ENCODE results near the gene ALB.
A peak's percentile ranks its signal among the peaks of the same experiment; 100 is the strongest.

ALB gene

GRCh38 chr4:73409012-73409862, 5.2 kb downstream of the ALB start:
- DNase-seq = no peak

- no peak for DNase-seq
Measured at GRCh38 chr4:73409978-73410548, 6.0 kb downstream of the ALB start.

GRCh38 chr4:73410916-73411730, 7.0 kb downstream of the ALB start:
- DNase-seq = no peak

GRCh38 chr4:73411731-73412414, 7.8 kb downstream of the ALB start:
- no peak for DNase-seq

- no peak for DNase-seq
Measured at GRCh38 chr4:73413294-73413755, 9.2 kb downstream of the ALB start.

- DNase-seq = peak; percentile 0
Measured at GRCh38 chr4:73414936-73415271, 10.8 kb downstream of the ALB start.

- no peak for DNase-seq
Measured at GRCh38 chr4:73415807-73416238, 11.7 kb downstream of the ALB start.

GRCh38 chr4:73416423-73417087, 12.5 kb downstream of the ALB start:
- no peak for DNase-seq

- no peak for DNase-seq
Measured at GRCh38 chr4:73417342-73417741, 13.3 kb downstream of the ALB start.

GRCh38 chr4:73417973-73418372, 13.9 kb downstream of the ALB start:
- DNase-seq = no peak

GRCh38 chr4:73418677-73419076, 14.6 kb downstream of the ALB start:
- DNase-seq = no peak

GRCh38 chr4:73419106-73420038, 15.3 kb downstream of the ALB start:
- no peak for DNase-seq

GRCh38 chr4:73420615-73421014, 16.5 kb downstream of the ALB start:
- no peak for DNase-seq

GRCh38 chr4:73421708-73422457, 17.8 kb downstream of the ALB start:
- peak; percentile 12 for DNase-seq

GRCh38 chr4:73422458-73422752, 18.3 kb downstream of the ALB start:
- no peak for DNase-seq

GRCh38 chr4:73423184-73423583, 19.1 kb downstream of the ALB start:
- no peak for DNase-seq

- no peak for DNase-seq
Measured at GRCh38 chr4:73426666-73427065, 22.6 kb downstream of the ALB start.

- DNase-seq = no peak
Measured at GRCh38 chr4:73429118-73429517, 25.0 kb downstream of the ALB start.

GRCh38 chr4:73429826-73430587, 25.9 kb downstream of the ALB start:
- no peak for DNase-seq

- no peak for DNase-seq
Measured at GRCh38 chr4:73431813-73432168, 27.7 kb downstream of the ALB start.
